GM19240 (cell line): Measurements from ENCODE around the gene IP6K3.

Source experiments
- DNase-seq: peaks from one replicate; pipeline ENCODE4 v3.0.0; 2011; ENCODE audit warnings: low spot score; ENCODE audit not compliant: insufficient read length

Gene IP6K3

DNA sequence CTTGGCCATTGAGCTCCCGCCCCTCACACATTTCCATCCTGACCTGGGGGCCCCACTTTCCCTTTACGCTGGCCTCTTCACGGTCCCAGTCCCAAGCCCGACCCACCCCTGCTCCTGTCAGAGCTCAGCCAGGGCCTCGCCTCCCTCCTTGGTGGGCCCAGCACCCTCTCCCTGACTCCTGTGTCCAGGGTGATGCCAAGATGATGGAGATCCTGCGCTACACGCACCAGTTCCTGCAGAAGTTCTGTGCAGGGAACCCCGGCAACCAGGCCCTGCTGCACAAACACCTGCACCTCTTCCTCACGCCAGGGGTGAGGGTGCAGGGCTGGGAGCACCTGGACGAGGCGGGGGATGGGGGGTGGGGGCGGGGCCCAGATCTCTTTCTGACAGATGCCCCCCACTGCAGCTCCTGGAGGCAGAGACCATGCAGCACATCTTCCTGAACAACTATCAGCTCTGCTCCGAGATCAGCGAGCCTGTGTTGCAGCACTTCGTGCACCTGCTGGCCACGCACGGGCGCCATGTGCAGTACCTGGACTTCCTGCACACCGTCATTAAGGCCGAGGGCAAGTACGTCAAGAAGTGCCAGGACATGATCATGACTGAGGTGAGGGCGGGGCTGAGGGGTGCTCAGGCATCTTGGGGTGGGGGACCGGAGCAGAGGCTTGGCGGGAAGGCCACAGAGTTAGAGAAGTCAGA is 68.3 kb downstream of the IP6K3 start:
- DNase-seq, result no peak

DNA sequence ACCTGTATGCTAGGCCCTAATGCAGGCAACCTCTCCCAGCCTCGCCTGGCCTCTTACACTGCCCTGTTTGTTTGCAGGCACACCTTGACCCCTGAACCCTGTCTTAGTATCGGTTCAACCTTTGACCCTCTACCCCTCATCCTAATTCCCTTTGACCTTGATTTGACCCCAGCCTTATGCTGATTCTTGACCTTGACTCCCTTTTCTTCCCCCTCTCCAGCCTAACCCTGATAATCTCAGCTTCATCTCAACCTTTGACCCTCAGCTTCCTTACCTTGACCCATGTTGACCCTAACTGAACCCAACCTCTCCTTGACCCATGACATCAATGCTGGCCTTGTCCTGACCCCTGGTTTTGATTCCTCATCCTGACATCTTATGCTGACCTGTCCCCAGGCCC is 69.0 kb downstream of the IP6K3 start:
- DNase-seq, result no peak

- DNase-seq, result no peak
Measured at GRCh38 chr6:33677143-33677660, 69.5 kb downstream of the IP6K3 start.

- DNase-seq, result no peak
Measured at GRCh38 chr6:33676416-33677142, 70.1 kb downstream of the IP6K3 start.

- no peak for DNase-seq
Measured at GRCh38 chr6:33675968-33676367, 70.7 kb downstream of the IP6K3 start.

GRCh38 chr6:33673851-33674250 is 72.9 kb downstream of the IP6K3 start:
- DNase-seq, result no peak

- DNase-seq, result peak; percentile 23
Measured at GRCh38 chr6:33672808-33673207, 73.9 kb downstream of the IP6K3 start.

DNA sequence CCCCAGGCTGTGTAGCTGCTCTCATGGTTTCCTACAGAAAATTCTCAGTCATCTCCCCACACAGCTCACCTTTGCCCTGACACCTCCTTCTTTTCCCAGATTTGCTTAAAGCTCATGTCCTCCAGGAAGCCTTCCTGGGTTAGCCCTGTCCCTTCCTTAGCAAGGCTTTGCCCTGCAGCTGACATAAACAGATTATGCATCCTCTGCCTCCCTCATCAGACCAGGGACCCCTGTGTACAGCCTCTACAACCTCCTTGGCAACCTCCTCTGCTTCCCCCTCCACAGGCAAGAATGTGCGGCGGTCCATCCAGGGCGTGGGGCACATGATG is 75.0 kb downstream of the IP6K3 start:
- no peak for DNase-seq
